K562 (cell line): ENCODE data around the gene GADD45GIP1. TPM values are rescaled to one million over a fixed set of nuclear protein-coding genes. Genes with fewer than 3 reads are reported as not detected.
A peak's percentile ranks its signal among the peaks of the same experiment; 100 is the strongest.

Source experiments
- ARHGAP35 ChIP-seq: fragments of 450-650 bp; IDR thresholded peaks from 2 replicates; pipeline ENCODE4 v1.6.1; 2018; ENCODE audit not compliant: partially characterized antibody
- CREB3 ChIP-seq: fragments of 450-650 bp; conservative IDR thresholded peaks from 2 replicates; pipeline ENCODE4 v1.6.1; 2016; ENCODE audit warnings: missing genetic modification characterization, low read depth, mild to moderate bottlenecking, missing compliant biosample characterization, moderate library complexity
- GTF2E2 ChIP-seq: fragments of 200-800 bp; sonication (Bioruptor generic); IDR thresholded peaks from 2 replicates; pipeline ENCODE4 v1.6.1; 2016; ENCODE audit warnings: missing genetic modification characterization, missing compliant biosample characterization
- HBP1 ChIP-seq: fragments of 450-650 bp; formaldehyde crosslinking; IDR thresholded peaks from 2 replicates; pipeline ENCODE4 v1.4.0; 2022; ENCODE audit warnings: missing genetic modification characterization
- HNRNPH1 ChIP-seq: fragments of 200-400 bp; formaldehyde crosslinking; optimal IDR thresholded peaks from 2 replicates; pipeline ENCODE3; 2017; ENCODE audit warnings: low read depth, mild to moderate bottlenecking, low read length, moderate library complexity
- IRF1 ChIP-seq: sonication (generic); formaldehyde crosslinking; IDR thresholded peaks from 2 replicates; pipeline ENCODE4 v1.8.0; 2022; ENCODE audit warnings: missing genetic modification reagents, mild to moderate bottlenecking, borderline replicate concordance
- MNT ChIP-seq, 2 experiments: fragments of 450-650 bp; conservative IDR thresholded peaks; 2 replicates each; pipeline ENCODE4 v1.6.1; 2017; ENCODE audit warnings: mild to moderate bottlenecking in 2 of 2, moderate library complexity in 2 of 2
- RFX1 ChIP-seq: fragments of 450-650 bp; IDR thresholded peaks from 2 replicates; pipeline ENCODE4 v1.6.1; 2016; ENCODE audit warnings: mild to moderate bottlenecking, moderate library complexity
- RNF219 ChIP-seq: fragments of 250-450 bp; sonication (Bioruptor Pico); IDR thresholded peaks from 2 replicates; pipeline ENCODE4 v1.5.0; 2022; ENCODE audit warnings: mild to moderate bottlenecking
- TAF7 ChIP-seq: fragments of 450-650 bp; IDR thresholded peaks from 2 replicates; pipeline ENCODE4 v1.6.1; 2016; ENCODE audit warnings: missing genetic modification characterization, missing compliant biosample characterization
- TOE1 ChIP-seq, 2 experiments: fragments of 450-650 bp in 1 of 2; sonication (generic) in 1 of 2; formaldehyde crosslinking in 1 of 2; IDR thresholded peaks; 2 replicates each; pipeline versions ENCODE4 v1.7.1 to v1.8.0; 2016 to 2022; ENCODE audit warnings: borderline replicate concordance in 2 of 2, mild to moderate bottlenecking in 2 of 2, antibody characterized with exemption in 1 of 2, inconsistent platforms in 1 of 2, low read depth in 1 of 2, missing genetic modification reagents in 1 of 2, moderate library complexity in 1 of 2
- ZNF740 ChIP-seq, 3 experiments: fragments of 200-800 bp in 1 of 3; sonication (Bioruptor generic) in 1 of 3; sonication (generic) in 1 of 3; formaldehyde crosslinking in 1 of 3; IDR thresholded peaks; 2 replicates each; pipeline versions ENCODE4 v1.6.1 to v1.8.0; 2016 to 2022; ENCODE audit warnings: mild to moderate bottlenecking in 2 of 3, missing compliant biosample characterization in 2 of 3, missing genetic modification characterization in 2 of 3, missing genetic modification reagents in 1 of 3
- ZNF778 ChIP-seq: fragments of 450-650 bp; formaldehyde crosslinking; IDR thresholded peaks from 2 replicates; pipeline ENCODE4 v1.4.0; 2020; ENCODE audit warnings: mild to moderate bottlenecking, moderate library complexity
- polyA plus RNA-seq, 8 experiments: library from polyadenylated mRNA; depleted of rRNA in 4 of 8; stranded (reverse) in 5 of 8; unstranded in 3 of 8; fragments of >200 nt; fragmentation: Nextera tagmentation in 2 of 8; fragmentation: Illumina TruSeq in 1 of 8; extraction: Ambion mirVana in 2 of 8; extraction: Trizol in 1 of 8; gene quantifications; 2 replicates each; pipeline versions ENCODE4 v1.2.1 to v1.2.3, GENCODE V29; 2011 to 2014; ENCODE audit warnings: inconsistent platforms in 1 of 8, missing spikeins in 1 of 8
- total RNA-seq, 7 experiments: library from RNA; depleted of rRNA in 6 of 7; stranded (reverse); fragments of >200 nt in 6 of 7; fragmentation: Illumina TruSeq in 2 of 7; extraction: Trizol in 2 of 7; gene quantifications; 2 replicates each; pipeline versions ENCODE4 v1.2.1 to v1.2.3, GENCODE V29; 2011 to 2021; ENCODE audit warnings: low replicate concordance in 1 of 7
- TF ChIP-seq, protein P1 (sequence below): fragments of 450-650 bp; IDR thresholded peaks from 2 replicates; pipeline ENCODE4 v1.6.1; 2016; ENCODE audit warnings: antibody characterized with exemption

GADD45GIP1 gene
- total and polyA plus RNA-seq, 9 of the 15 experiments (the other 6 are each of a cell fraction or from before 2014, with no cell fraction given) = 5.1 to 161 (median 29.2) TPM

DNA sequence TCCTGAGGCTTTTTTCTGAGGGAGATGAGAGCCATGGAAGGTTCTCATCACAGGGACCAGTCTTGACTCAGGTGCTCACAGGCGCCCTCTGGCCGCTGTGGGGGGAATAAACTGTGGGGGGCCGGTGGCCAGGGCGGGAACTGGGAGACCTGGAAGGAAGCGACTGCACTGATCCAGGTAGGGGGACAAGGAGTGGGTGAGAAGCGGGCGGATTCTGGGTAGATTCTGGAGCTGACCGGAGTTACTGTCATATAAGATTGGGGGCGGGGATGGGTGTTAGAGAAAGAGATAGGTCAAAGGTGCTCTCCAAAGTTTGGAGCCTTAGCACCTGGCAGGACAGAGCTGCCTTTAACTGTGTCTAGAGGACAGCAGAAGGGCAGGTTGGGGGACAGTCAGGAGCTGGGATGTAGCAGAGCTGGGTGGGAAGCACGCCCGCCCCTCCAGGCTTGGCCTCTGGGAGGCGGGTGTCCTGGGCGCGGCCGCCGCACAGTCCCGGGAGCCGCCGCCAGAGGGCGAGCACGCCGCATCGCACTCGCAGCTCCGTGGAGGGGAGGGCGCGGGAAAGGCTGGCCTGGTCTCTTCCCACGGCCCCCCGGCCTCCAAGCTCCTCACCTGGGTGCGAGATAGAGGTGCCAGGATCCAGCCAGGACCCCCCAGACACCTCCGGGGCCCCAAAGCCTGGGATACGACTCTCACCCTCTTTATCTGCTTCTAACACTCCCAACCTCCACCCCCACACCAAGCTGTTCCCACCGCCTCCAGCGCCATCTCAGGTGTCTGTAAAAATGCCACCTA, 8.2 kb upstream of the GADD45GIP1 start (continued):
- TF ChIP-seq HBP1 (CRISPR knock-in tag) (no peak), ZNF778 (no peak), ZNF740 (CRISPR knock-in tag; IDR thresholded peaks at IDR 0.05) (peak; percentile 88), ZNF740 (tag; IDR thresholded peaks at IDR 0.05) (peak in 1 of 2 experiments; percentile 52; a peak in 1 of 4 replicates), ARHGAP35 (no peak), HNRNPH1 (no peak), TAF7 (tag) (no peak), CREB3 (tag) (no peak), RFX1 (no peak), GTF2E2 (tag) (no peak), TOE1 (IDR thresholded peaks at IDR 0.05; ENCODE audit: borderline replicate concordance) (peak; percentile 77; the same call in 1 of the 2 replicates), TOE1 (CRISPR knock-in tag; IDR thresholded peaks at IDR 0.05; ENCODE audit: borderline replicate concordance, low read depth) (no peak), IRF1 (CRISPR knock-in tag) (no peak), RNF219 (CRISPR knock-in tag) (no peak), MNT (conservative IDR thresholded peaks at IDR 0.05) (peak; percentile 31 to 72; a peak in 2 of 4 replicates)
- TF ChIP-seq, protein P1, sequence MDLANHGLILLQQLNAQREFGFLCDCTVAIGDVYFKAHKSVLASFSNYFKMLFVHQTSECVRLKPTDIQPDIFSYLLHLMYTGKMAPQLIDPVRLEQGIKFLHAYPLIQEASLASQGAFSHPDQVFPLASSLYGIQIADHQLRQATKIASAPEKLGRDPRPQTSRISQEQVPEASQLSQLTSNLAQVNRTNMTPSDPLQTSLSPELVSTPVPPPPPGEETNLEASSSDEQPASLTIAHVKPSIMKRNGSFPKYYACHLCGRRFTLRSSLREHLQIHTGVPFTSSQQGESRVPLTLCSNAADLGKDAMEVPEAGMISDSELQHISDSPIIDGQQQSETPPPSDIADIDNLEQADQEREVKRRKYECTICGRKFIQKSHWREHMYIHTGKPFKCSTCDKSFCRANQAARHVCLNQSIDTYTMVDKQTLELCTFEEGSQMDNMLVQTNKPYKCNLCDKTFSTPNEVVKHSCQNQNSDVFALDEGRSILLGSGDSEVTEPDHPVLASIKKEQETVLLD = 0 out of 2 replicates have a peak, but pooled peaks have one; percentile 17
